Peyer's patch (tissue), 4 donors: Measurements from ENCODE around the gene OPCML. TPM values are rescaled to one million over a fixed set of nuclear protein-coding genes. Genes with fewer than 3 reads are reported as not detected.

Source experiments
- DNase-seq, 3 donors: peaks; one replicate each; pipeline ENCODE4 v3.0.0-alpha.2; 2017 to 2019
- H3K27ac ChIP-seq, 4 donors: fragments of 200-600 bp; sonication (generic); one replicate each; pipeline ENCODE4 v1.5.1; 2016 to 2019
- H3K27me3 ChIP-seq, 2 donors: fragments of 200-600 bp; sonication (generic); one replicate each; pipeline ENCODE4 v1.5.1; 2019
- H3K36me3 ChIP-seq, 3 donors: fragments of 200-600 bp; sonication (generic); one replicate each; pipeline ENCODE4 v1.5.1; 2016 to 2019
- H3K4me1 ChIP-seq, 4 donors: fragments of 200-600 bp; sonication (generic); one replicate each; pipeline ENCODE4 v1.5.1; 2016 to 2019
- H3K4me3 ChIP-seq, 4 donors: fragments of 200-600 bp; sonication (generic); 1 replicate in 3 of 4; 2 replicates in 1 of 4; pipeline ENCODE4 v1.5.1; 2016 to 2019; ENCODE audit warnings: mild to moderate bottlenecking in 1 of 4
- H3K9me3 ChIP-seq, 4 donors: fragments of 200-600 bp; sonication (generic); one replicate each; pipeline ENCODE4 v1.5.1; 2016 to 2019; ENCODE audit warnings: mild to moderate bottlenecking in 1 of 4
- CTCF ChIP-seq, 6 experiments: fragments of 450-650 bp in 4 of 6; fragments of 200-600 bp in 2 of 6; sonication (generic) in 1 of 6; IDR thresholded peaks; one replicate each; pipeline ENCODE4 v1.5.1; 2017 to 2019; ENCODE audit warnings: antibody characterized with exemption in 6 of 6, mild to moderate bottlenecking in 3 of 6, moderate library complexity in 1 of 6
- POLR2A ChIP-seq, 2 donors: fragments of 450-650 bp; IDR thresholded peaks; one replicate each; pipeline ENCODE4 v1.5.1; 2017; ENCODE audit warnings: antibody characterized with exemption in 2 of 2, mild to moderate bottlenecking in 2 of 2, moderate library complexity in 2 of 2
- total RNA-seq, 4 donors: library from RNA; depleted of rRNA; stranded (reverse); fragments of >200 nt; gene quantifications; one replicate each; pipeline ENCODE4 v1.1.0, GENCODE V29; 2016

Gene OPCML
- total RNA-seq, 4 donors from 2014 or later = not detected

DNA sequence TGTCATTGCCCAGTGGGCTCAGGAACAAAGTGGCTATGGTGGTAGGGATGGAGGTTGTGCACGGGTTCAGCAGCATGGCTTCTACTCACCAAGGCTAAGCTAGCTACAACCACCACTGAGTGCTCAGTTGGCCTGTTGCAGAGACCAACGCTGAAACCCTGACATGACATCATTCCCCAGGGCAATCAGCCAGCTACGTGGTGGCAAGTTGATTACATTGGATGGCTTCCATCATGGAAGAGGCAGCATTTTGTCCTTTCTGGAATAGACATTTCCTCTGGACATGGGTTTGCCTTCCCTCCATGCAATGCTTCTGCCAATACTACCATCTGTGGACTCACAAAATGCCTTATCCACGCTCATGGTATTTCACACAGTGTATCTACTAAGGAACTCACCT, 634.3 kb downstream of the OPCML start:
- no peak for DNase-seq
- H3K36me3 ChIP-seq = no peaks in the 10 kb centered on the region
- H3K4me3 ChIP-seq = no peak overlapping the region
- H3K27me3 ChIP-seq = no peaks in the 10 kb centered on the region
- H3K4me1 ChIP-seq = peaks cover 0 to 7% (median 0%) of the 10 kb centered on the region in 4 donors
- TF ChIP-seq POLR2A (IDR thresholded peaks at IDR 0.05) (no peak), CTCF (IDR thresholded peaks at IDR 0.05) (no peak)
- no peak overlapping the region for H3K27ac ChIP-seq
- H3K9me3 ChIP-seq = no peaks in the 10 kb centered on the region

GRCh38 chr11:132895340-132895739, 637.0 kb downstream of the OPCML start:
- H3K27ac ChIP-seq = no peak overlapping the region
- no peaks in the 10 kb centered on the region for H3K4me1 ChIP-seq
- DNase-seq = no peak
- no peaks in the 10 kb centered on the region for H3K36me3 ChIP-seq
- no peaks in the 10 kb centered on the region for H3K9me3 ChIP-seq
- H3K27me3 ChIP-seq = no peaks in the 10 kb centered on the region
- no peak for TF ChIP-seq POLR2A (IDR thresholded peaks at IDR 0.05)
- no peak for TF ChIP-seq CTCF (IDR thresholded peaks at IDR 0.05)
- H3K4me3 ChIP-seq = no peak overlapping the region

DNA sequence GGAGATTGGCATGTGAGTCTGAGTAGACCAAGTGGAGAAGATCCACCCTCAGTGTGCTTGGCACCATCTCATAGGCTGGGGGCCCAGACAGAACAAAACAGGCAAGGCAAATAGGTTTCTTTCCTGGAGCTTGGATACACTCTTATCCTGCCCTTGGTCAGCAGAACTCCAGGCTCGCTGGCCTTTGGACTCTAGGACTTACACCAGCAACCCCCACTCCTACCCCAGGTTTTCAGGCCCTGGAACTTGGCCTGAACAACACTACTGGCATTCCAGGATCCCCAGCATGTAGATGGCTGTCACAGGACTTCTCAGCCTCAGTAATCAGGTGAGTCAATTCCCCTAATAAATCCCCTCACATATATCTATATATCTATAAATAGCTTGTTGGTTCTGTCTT, 637.7 kb downstream of the OPCML start:
- Histone ChIP-seq H3K27ac (no peak overlapping the region), H3K9me3 (no peaks in the 10 kb centered on the region), H3K4me1 (no peaks in the 10 kb centered on the region), H3K4me3 (no peak overlapping the region), H3K36me3 (no peaks in the 10 kb centered on the region), H3K27me3 (no peaks in the 10 kb centered on the region)
- no peak for DNase-seq
- TF ChIP-seq POLR2A (IDR thresholded peaks at IDR 0.05) (no peak), CTCF (IDR thresholded peaks at IDR 0.05) (no peak)

- TF ChIP-seq POLR2A (IDR thresholded peaks at IDR 0.05) (no peak), CTCF (IDR thresholded peaks at IDR 0.05) (no peak)
- Histone ChIP-seq H3K27ac (no peak overlapping the region), H3K27me3 (no peaks in the 10 kb centered on the region), H3K9me3 (no peaks in the 10 kb centered on the region), H3K36me3 (no peaks in the 10 kb centered on the region), H3K4me3 (no peak overlapping the region), H3K4me1 (no peaks in the 10 kb centered on the region)
- DNase-seq = no peak
Observed at GRCh38 chr11:132892876-132893275, 639.4 kb downstream of the OPCML start.

DNA sequence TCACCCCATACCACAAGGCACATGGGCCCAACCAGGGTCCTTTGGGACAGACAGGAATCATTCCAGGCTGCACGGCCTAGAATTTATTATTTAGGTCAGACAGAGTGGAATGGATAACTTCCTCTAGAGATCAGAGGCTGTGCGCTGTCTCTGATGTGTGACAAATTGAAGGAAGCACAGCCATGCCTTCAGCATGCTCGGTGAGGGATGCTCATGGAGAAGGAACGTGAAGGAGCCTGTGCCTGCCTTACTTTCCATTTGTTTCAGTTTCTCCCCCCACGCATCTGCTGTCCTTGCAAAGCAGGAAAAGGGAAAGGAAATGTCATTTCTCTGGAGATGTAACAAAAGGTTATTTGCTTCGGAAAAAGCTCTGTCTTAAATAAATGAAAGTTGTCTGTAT, 644.1 kb downstream of the OPCML start:
- no peak overlapping the region for H3K27ac ChIP-seq
- H3K27me3 ChIP-seq = no peaks in the 10 kb centered on the region
- no peak overlapping the region for H3K4me3 ChIP-seq
- no peaks in the 10 kb centered on the region for H3K9me3 ChIP-seq
- no peaks in the 10 kb centered on the region for H3K4me1 ChIP-seq
- H3K36me3 ChIP-seq = no peaks in the 10 kb centered on the region
- TF ChIP-seq CTCF (IDR thresholded peaks at IDR 0.05) (no peak), POLR2A (IDR thresholded peaks at IDR 0.05) (no peak)
- no peak for DNase-seq

DNA sequence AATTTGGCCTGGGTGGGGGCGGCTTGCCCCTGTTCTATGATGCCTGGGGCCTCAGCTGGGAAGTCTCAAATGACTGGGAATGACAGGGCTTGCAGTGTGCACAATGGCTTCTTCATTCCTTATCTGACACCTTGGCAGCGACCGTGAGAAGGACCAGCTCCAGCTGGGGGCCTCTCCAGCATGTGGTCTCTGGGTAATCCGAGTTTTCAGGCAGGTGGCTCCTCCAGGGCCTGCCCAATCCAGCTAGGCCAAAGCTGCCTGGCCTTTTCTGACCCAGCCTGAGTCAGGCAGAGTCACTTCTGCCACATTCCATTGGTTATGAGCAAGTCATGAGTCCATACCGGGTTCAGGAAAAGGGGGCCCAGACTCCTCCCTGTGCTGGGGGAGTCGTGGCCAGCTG, 646.0 kb downstream of the OPCML start:
- no peak overlapping the region for H3K27ac ChIP-seq
- no peaks in the 10 kb centered on the region for H3K27me3 ChIP-seq
- no peaks in the 10 kb centered on the region for H3K36me3 ChIP-seq
- H3K9me3 ChIP-seq = no peaks in the 10 kb centered on the region
- DNase-seq = no peak
- H3K4me3 ChIP-seq = no peak overlapping the region
- no peaks in the 10 kb centered on the region for H3K4me1 ChIP-seq
- TF ChIP-seq POLR2A (IDR thresholded peaks at IDR 0.05) (no peak), CTCF (IDR thresholded peaks at IDR 0.05) (no peak)
